DND-41 (cell line): ENCODE results near the gene HSPA1A.

Experiments
- ATAC-seq: fragments of 200-7000 bp; cut with Tn5 transposase; 3 replicates; pipeline ENCODE4 v1.9.1; 2021; ENCODE audit warnings: low read depth; ENCODE audit not compliant: insufficient read depth
- DNase-seq: peaks from one replicate; pipeline ENCODE4 v3.0.0-alpha.2; 2020
- H2AFZ ChIP-seq: 2 replicates; pipeline ENCODE4 v1.6.0; 2012; ENCODE audit warnings: low read depth, low read length
- H3K27ac ChIP-seq: 2 replicates; pipeline ENCODE4 v1.5.1; 2012; ENCODE audit warnings: low read length, inconsistent platforms
- H3K27me3 ChIP-seq: fragments of 200-600 bp; sonication (generic); 2 replicates; pipeline ENCODE4 v1.6.0; 2012; ENCODE audit warnings: low read length, mild to moderate bottlenecking, inconsistent platforms; ENCODE audit not compliant: insufficient read depth, poor library complexity
- H3K36me3 ChIP-seq: 2 replicates; pipeline ENCODE4 v1.5.1; 2012; ENCODE audit warnings: low read length, inconsistent platforms; ENCODE audit not compliant: insufficient read depth
- H3K4me1 ChIP-seq: 2 replicates; pipeline ENCODE4 v1.5.1; 2012; ENCODE audit warnings: mild to moderate bottlenecking, low read length; ENCODE audit not compliant: insufficient read depth
- H3K4me2 ChIP-seq: 2 replicates; pipeline ENCODE4 v1.6.0; 2012; ENCODE audit warnings: mild to moderate bottlenecking, moderate library complexity, low read length, inconsistent platforms; ENCODE audit not compliant: insufficient read depth
- H3K4me3 ChIP-seq, 2 experiments: fragments of 200-600 bp in 1 of 2; shearing (Covaris generic) in 1 of 2; 2 replicates each; pipeline ENCODE4 v1.5.1; 2012 to 2016; ENCODE audit warnings: inconsistent platforms in 2 of 2, low read length in 2 of 2, mild to moderate bottlenecking in 2 of 2, low read depth in 1 of 2, moderate library complexity in 1 of 2
- H3K79me2 ChIP-seq: 2 replicates; pipeline ENCODE4 v1.6.0; 2012; ENCODE audit warnings: low read length, inconsistent platforms; ENCODE audit not compliant: insufficient read depth
- H3K9ac ChIP-seq: 2 replicates; pipeline ENCODE4 v1.6.0; 2012; ENCODE audit warnings: low read depth, mild to moderate bottlenecking, inconsistent platforms, low read length, moderate library complexity
- H3K9me3 ChIP-seq: 2 replicates; pipeline ENCODE4 v1.5.1; 2012; ENCODE audit warnings: low read length, moderate library complexity, mild to moderate bottlenecking, inconsistent platforms; ENCODE audit not compliant: insufficient read depth, severe bottlenecking
- H4K20me1 ChIP-seq: 2 replicates; pipeline ENCODE4 v1.6.0; 2012; ENCODE audit warnings: low read length; ENCODE audit not compliant: insufficient read depth
- EZH2 ChIP-seq: IDR thresholded peaks from 3 replicates; pipeline ENCODE4 v1.6.1; 2012; ENCODE audit warnings: borderline replicate concordance, low read depth, mild to moderate bottlenecking, moderate library complexity, low read length, inconsistent platforms; ENCODE audit not compliant: severe bottlenecking
- TF ChIP-seq, protein P1 (sequence below): IDR thresholded peaks from 2 replicates; pipeline ENCODE4 v1.5.1; 2012; ENCODE audit warnings: borderline replicate concordance, low read length, moderate library complexity, mild to moderate bottlenecking; ENCODE audit not compliant: poor library complexity, severe bottlenecking; ENCODE audit errors: extremely low read depth

Gene HSPA1A

DNA sequence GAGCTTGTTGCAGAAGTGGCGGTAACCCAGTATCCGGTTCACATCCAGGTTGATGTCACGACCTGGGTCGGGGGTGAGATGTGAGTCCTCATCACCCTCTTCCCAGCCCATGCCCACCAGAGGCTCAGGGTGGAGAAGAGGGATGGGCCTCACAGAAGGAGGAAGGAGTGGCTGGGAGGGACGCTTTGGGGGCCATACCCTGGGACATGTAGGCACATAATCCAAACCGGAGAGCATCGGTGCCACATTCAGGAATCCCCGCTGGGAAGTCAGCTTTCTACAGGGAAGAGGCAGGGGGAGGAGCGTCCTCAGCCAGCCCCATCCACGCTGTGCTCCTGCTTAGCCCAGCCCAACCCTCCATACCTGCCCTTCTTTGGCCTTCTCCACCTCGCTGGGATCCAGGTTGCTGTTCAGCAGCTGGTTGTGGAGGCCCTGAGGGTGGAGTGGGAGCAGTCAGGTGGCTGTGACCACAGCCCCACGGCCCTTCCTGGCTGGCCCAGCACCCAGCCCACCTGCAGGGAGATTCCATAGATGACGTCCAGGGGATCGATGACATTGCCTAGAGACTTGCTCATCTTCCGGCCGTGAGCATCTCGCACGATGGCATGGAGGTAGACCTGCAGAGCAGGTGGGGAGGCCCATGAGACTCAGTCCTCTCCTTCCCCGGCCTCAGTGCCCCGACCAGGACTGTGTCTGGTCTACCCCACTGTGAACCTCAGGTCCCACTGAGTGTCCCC lies 34.7 kb upstream of the HSPA1A start:
- no peak overlapping the region for H3K4me3 ChIP-seq
- no peak overlapping the region for H3K27ac ChIP-seq
- no peaks in the 10 kb centered on the region for H3K79me2 ChIP-seq
- H2AFZ ChIP-seq: no peak overlapping the region
- TF ChIP-seq, protein P1, sequence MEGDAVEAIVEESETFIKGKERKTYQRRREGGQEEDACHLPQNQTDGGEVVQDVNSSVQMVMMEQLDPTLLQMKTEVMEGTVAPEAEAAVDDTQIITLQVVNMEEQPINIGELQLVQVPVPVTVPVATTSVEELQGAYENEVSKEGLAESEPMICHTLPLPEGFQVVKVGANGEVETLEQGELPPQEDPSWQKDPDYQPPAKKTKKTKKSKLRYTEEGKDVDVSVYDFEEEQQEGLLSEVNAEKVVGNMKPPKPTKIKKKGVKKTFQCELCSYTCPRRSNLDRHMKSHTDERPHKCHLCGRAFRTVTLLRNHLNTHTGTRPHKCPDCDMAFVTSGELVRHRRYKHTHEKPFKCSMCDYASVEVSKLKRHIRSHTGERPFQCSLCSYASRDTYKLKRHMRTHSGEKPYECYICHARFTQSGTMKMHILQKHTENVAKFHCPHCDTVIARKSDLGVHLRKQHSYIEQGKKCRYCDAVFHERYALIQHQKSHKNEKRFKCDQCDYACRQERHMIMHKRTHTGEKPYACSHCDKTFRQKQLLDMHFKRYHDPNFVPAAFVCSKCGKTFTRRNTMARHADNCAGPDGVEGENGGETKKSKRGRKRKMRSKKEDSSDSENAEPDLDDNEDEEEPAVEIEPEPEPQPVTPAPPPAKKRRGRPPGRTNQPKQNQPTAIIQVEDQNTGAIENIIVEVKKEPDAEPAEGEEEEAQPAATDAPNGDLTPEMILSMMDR: no peak
- TF ChIP-seq EZH2: no peak
- DNase-seq (no peak), ATAC-seq (no peak)
- H3K4me1 ChIP-seq: no peaks in the 10 kb centered on the region
- no peak overlapping the region for H3K4me2 ChIP-seq
- H3K9ac ChIP-seq: no peak overlapping the region
- H3K36me3 ChIP-seq: peaks cover 81% of the 10 kb centered on the region
- H3K27me3 ChIP-seq: no peaks in the 10 kb centered on the region
- peaks cover 8% of the 10 kb centered on the region for H4K20me1 ChIP-seq
- H3K9me3 ChIP-seq: no peaks in the 10 kb centered on the region

DNA sequence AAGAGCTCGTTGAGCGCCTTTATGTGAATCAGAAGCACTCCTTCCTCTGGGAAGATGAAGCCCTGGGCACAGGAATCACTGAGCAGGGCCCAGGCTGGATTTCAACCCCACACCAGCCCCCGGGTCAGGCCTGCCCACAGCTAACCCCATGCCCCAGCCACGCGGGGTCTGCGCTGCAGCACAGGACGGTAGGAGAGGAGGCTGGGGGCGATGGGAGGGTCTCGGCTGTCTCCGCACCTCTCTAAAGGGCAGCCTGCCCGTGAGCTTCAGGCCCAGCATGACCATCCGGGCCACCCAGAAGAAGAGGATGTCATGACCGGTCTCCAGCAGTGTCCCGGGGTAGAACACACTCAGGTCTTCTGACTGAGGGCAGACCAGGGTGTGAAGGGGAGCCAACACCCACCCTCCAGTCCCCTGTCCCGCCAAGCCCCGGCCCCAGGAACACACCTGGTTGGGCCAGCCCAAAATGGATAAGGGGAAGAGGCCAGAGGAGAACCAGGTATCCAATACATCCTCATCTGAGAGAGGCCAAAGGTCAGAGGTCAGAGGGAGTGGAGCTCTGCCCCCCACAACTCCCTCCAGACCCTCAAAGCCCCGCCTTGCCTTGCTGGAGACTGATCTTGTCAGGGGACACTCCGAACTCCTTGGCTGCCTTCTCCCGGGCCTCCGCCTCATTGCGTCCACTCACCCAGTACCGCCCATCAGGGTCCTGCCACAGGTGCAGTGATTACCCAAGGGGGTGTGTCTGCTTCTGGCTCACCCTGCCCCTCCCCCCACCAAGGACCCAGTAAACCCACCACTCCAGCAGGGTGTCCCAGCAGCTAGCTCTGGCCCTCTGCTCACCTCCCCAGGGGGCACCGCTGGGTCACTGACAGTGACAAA lies 33.9 kb upstream of the HSPA1A start:
- no peak for ATAC-seq
- Histone ChIP-seq H3K9ac (no peak overlapping the region), H3K4me3 (no peak overlapping the region), H3K27me3 (no peaks in the 10 kb centered on the region), H3K27ac (no peak overlapping the region), H3K4me2 (no peak overlapping the region), H2AFZ (no peak overlapping the region), H3K4me1 (no peaks in the 10 kb centered on the region), H3K79me2 (no peaks in the 10 kb centered on the region), H4K20me1 (peaks cover 8% of the 10 kb centered on the region), H3K9me3 (no peaks in the 10 kb centered on the region), H3K36me3 (peaks cover 86% of the 10 kb centered on the region)
- TF ChIP-seq EZH2: no peak
- TF ChIP-seq, protein P1: no peak
- no peak for DNase-seq

DNA sequence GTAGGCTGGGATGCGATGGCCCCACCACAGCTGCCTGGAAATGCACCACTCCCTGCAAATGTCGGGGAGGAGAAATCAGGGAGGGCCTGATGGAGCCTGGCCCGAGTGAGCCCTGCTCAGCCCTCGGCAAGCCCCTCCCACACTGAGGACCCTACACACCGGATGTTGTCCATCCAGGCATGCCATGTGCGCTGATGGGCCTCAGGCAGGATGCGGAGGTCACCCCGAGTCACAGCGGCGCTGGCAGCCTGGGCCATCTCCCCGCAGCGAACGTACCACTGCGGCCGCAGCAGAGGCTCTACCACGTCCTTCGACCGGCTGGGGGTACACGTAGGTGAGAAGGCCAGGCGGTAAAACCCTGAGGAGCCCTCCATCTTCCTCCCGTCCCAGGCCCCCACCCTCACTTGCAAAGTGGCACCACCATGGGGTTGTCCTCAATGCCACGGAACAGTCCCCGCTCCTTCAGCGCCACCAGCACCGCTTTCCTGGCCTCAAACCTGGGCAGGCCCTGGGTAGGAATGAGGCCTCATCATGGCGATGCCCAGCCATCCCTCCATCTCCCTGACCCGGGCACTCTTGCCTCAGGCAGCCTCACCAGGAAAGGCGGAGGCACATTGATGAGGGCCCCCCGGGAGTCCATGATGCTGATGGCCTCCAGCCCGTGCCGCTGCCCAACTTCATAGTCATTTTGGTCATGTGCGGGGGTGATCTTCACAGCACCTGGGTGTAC lies 33.1 kb upstream of the HSPA1A start:
- Histone ChIP-seq H3K4me1 (no peaks in the 10 kb centered on the region), H2AFZ (no peak overlapping the region), H3K27ac (no peak overlapping the region), H3K4me3 (no peak overlapping the region), H3K79me2 (no peaks in the 10 kb centered on the region), H3K9me3 (no peaks in the 10 kb centered on the region), H3K4me2 (no peak overlapping the region), H3K27me3 (no peaks in the 10 kb centered on the region), H3K9ac (no peak overlapping the region), H3K36me3 (peaks cover 93% of the 10 kb centered on the region), H4K20me1 (peaks cover 8% of the 10 kb centered on the region)
- TF ChIP-seq EZH2: no peak
- TF ChIP-seq, protein P1: no peak
- DNase-seq: no peak
- no peak for ATAC-seq
